D721Med (cell line): ENCODE data around the gene ABHD17C.

Source experiments
- DNase-seq: peaks from one replicate; pipeline ENCODE4 v3.0.0; 2011; ENCODE audit warnings: low spot score; ENCODE audit not compliant: insufficient read length
- FAIRE-seq: peaks from 2 replicates; lab custom pipeline; 2011; peaks lifted over from hg19 to GRCh38; lab: Jason Lieb, UNC
- TF ChIP-seq, protein P1 (sequence below): IDR thresholded peaks from 2 replicates; pipeline ENCODE4 v1.5.1; 2012; ENCODE audit warnings: mild to moderate bottlenecking, control low read depth; ENCODE audit not compliant: insufficient read depth; ENCODE audit errors: missing control alignments

Gene ABHD17C

GRCh38 chr15:80674245-80674614 is 20.9 kb upstream of the ABHD17C start:
- DNase-seq, result no peak
- no peak for FAIRE-seq
- TF ChIP-seq, protein P1, sequence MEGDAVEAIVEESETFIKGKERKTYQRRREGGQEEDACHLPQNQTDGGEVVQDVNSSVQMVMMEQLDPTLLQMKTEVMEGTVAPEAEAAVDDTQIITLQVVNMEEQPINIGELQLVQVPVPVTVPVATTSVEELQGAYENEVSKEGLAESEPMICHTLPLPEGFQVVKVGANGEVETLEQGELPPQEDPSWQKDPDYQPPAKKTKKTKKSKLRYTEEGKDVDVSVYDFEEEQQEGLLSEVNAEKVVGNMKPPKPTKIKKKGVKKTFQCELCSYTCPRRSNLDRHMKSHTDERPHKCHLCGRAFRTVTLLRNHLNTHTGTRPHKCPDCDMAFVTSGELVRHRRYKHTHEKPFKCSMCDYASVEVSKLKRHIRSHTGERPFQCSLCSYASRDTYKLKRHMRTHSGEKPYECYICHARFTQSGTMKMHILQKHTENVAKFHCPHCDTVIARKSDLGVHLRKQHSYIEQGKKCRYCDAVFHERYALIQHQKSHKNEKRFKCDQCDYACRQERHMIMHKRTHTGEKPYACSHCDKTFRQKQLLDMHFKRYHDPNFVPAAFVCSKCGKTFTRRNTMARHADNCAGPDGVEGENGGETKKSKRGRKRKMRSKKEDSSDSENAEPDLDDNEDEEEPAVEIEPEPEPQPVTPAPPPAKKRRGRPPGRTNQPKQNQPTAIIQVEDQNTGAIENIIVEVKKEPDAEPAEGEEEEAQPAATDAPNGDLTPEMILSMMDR, result no peak

DNA sequence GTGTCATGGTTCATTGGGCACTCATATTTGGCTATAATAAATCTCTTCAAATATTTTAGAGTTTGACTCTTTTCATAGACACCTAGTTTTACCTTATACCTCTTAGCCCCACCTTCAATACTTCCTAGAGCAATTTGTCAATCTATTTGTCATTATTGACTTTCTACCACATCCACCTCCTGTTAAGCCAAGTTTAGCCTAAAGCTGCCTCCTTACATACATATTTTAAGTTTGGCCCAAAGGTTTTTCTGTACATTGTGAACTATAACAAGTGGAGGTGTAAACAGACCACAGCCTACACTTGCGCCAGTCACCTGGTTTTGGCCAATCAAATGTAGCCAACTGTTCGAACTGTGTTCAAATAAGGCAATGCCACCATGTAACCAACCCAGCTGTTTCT is 18.1 kb upstream of the ABHD17C start:
- no peak for DNase-seq
- FAIRE-seq, result no peak
- TF ChIP-seq, protein P1, result no peak

DNA sequence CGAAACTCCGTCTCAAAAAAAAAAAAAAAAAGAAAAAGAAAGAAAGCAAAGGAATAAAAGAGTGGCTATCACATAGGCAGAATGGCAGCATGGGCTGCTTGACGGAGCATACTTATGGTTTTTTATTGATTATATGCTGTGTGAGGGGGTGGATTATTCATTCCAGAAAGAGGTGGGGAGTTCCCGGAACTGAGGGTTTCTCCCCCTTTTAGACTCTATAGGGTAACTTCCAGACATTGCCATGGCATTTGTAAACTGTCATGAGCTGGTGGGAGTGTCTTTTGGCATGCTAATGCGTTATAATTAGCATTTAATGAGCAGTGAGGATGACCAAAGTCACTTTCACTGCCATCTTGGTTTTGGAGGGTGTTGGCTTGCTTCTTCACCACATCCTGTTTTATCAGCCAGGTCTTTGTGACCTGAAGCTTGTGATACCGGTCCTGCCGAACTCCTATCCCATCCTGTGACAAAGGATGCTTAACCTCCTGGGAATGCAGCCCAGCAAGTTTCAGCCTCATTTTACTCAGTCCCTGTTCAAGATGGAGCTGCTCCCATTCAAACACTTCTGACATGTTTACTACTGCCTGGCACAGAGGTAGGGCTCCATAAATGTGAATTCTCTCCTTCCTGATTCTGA is 15.8 kb upstream of the ABHD17C start:
- FAIRE-seq, result no peak
- no peak for DNase-seq
- TF ChIP-seq, protein P1, result no peak

- FAIRE-seq (no peak), DNase-seq (no peak)
- TF ChIP-seq, protein P1, result no peak
Measured at GRCh38 chr15:80679804-80680175, 15.3 kb upstream of the ABHD17C start.

- DNase-seq (no peak), FAIRE-seq (no peak)
- TF ChIP-seq, protein P1, result no peak
Measured at GRCh38 chr15:80682201-80682600, 12.9 kb upstream of the ABHD17C start.

DNA sequence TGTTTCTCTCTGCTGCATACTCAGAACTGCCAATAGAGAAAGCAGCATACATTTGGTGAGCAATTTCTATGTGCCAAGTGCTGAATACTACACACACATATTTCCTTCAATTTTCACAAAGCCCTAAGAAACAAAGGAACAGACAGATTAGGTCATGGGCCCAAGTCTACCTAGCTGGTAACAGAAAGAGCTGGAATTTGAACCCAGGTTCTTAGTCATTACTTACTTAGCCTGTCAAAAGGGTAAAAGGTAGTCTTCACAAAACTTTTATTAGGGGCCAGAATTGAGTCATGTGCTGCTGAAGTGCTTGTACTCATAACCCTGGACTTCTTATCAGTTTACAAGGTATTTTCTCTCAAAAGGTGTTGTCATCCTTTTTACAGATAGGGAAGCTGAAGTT is 10.4 kb upstream of the ABHD17C start:
- DNase-seq, result no peak
- TF ChIP-seq, protein P1, result no peak
- no peak for FAIRE-seq

DNA sequence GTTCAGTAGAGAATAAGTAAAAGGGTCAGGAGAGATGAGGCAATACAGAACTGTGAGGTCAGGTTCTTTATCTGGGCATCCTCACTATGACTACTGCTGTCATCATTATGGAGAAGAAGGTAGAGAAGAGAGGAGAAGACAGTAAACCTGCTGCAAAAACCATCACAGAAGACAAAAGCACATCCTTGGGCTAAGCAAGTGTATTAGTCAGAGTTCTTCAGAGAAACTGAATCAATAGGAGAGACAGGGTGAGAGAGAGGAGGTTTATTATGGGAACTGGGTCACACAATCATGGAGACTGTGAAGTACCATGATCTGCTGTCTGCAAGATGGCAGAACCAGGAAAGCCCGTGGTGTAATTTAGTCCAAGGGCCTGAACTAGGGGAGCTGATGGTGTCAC is 9.5 kb upstream of the ABHD17C start:
- FAIRE-seq (no peak), DNase-seq (no peak)
- TF ChIP-seq, protein P1, result no peak
